Keratinocyte (primary cell): ENCODE data around the gene BCAM.

Source experiments
- EZH2 ChIP-seq: IDR thresholded peaks from one replicate; pipeline ENCODE4 v1.6.1; 2012; ENCODE audit warnings: inconsistent platforms, mild to moderate bottlenecking, low read length, moderate library complexity
- TF ChIP-seq, protein P1 (sequence below), 3 experiments: IDR thresholded peaks in 1 of 3; conservative IDR thresholded peaks in 1 of 3; optimal IDR thresholded peaks in 1 of 3; 2 replicates in 2 of 3; 3 replicates in 1 of 3; pipeline versions ENCODE3 to v1.5.1; 2011; ENCODE audit warnings: low read length in 3 of 3, mild to moderate bottlenecking in 3 of 3, moderate library complexity in 2 of 3, control low read depth in 1 of 3, inconsistent platforms in 1 of 3; ENCODE audit not compliant: insufficient read depth in 2 of 3; ENCODE audit errors: extremely low read depth in 1 of 3

- TF ChIP-seq, protein P1, sequence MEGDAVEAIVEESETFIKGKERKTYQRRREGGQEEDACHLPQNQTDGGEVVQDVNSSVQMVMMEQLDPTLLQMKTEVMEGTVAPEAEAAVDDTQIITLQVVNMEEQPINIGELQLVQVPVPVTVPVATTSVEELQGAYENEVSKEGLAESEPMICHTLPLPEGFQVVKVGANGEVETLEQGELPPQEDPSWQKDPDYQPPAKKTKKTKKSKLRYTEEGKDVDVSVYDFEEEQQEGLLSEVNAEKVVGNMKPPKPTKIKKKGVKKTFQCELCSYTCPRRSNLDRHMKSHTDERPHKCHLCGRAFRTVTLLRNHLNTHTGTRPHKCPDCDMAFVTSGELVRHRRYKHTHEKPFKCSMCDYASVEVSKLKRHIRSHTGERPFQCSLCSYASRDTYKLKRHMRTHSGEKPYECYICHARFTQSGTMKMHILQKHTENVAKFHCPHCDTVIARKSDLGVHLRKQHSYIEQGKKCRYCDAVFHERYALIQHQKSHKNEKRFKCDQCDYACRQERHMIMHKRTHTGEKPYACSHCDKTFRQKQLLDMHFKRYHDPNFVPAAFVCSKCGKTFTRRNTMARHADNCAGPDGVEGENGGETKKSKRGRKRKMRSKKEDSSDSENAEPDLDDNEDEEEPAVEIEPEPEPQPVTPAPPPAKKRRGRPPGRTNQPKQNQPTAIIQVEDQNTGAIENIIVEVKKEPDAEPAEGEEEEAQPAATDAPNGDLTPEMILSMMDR (optimal IDR thresholded peaks at IDR 0.05 in 1 of 3, IDR thresholded peaks at IDR 0.05 in 1 of 3, conservative IDR thresholded peaks at IDR 0.05 in 1 of 3; ENCODE audit: extremely low read depth in 1 of 3, insufficient read depth in 2 of 3, low read length in 3 of 3), result no peak
- TF ChIP-seq EZH2, result no peak
Observed at GRCh38 chr19:44783545-44783944, 25.4 kb upstream of the BCAM start.
